GM12892 (cell line): ENCODE data around the gene HHAT.

ENCODE experiments used
- POLR2A ChIP-seq: IDR thresholded peaks from 2 replicates; pipeline ENCODE4 v1.6.1; 2011; ENCODE audit warnings: low read depth, low read length, control low read depth
- POLR2AphosphoS5 ChIP-seq: IDR thresholded peaks from 2 replicates; pipeline ENCODE4 v1.6.1; 2011; ENCODE audit warnings: low read depth, low read length, control low read depth

DNA sequence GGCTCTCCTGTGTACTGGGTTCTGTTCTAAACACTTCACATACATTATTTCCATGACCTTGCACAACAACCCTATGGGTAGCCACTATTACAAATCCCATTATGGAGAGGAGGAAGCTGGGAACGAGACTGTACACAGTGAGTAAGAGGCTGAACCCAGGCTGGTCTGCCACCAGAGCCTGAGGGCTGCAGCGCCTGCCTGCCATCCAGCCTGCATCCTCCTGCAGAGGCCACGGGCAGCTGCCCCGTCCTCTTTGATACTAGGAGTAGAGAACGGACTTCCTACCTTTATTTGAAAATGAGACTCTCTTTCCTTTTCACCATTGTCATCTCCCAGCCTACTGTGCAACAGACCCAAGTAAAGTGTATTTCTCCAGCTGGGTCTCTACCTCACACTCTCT is 370.0 kb downstream of the HHAT start:
- TF ChIP-seq POLR2AphosphoS5, result no peak
- TF ChIP-seq POLR2A, result no peak
